ENCODE data around the gene SNX3. TPM values are rescaled to one million over a fixed set of nuclear protein-coding genes. Genes with fewer than 3 reads are reported as not detected.

SNX3 gene
- total RNA-seq, 2 experiments from 2014 or later: 72.9 to 88.6 TPM

DNA sequence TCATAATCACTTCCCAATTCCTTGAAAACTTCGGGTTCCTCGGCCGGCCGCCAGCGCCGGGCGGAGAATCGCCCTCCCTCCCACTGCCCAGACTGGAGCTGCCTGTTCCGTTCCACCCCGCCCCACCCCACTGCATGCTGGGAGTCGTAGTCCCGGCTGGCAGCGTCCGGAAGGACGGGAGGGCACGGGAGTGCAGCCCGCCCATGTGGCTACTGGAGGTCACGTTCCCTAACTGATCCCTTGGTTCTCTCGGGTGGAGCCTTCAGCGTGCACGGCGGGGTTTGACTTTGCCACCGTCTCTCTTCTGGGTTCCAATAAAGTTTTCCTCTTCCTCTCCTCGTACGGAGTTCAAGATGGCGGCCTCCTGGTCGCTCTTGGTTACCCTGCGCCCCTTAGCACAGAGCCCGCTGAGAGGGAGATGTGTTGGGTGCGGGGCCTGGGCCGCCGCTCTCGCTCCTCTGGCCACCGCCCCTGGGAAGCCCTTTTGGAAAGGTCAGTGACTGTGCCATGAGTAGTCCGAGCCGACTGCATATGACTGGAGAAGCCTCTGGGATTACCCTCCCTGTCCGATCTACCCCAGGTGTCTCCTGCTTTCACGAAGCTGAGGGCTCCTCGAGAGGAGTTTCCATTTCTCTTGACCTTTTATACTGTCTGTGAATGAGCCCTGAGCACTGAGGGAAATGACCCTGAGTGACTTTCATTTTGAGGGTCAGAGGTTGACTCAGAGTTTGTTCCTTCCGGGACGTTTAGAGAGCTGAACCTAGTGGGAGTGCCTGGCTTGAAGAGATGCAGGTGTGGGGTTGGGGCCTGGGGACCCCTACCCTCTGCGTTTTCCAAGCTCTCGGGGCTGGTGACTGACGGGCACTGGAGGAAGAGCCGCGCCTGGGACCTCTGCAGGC lies 34.1 kb upstream of the SNX3 start, which contains the start of gene AFG1L:
Gene AFG1L (plus strand): TSS at position 328 of the 899 bp plus-strand sequence. CDS start 26 bp downstream, at position 354.
- no peaks in the 10 kb centered on the region for H4K20me1 ChIP-seq (ENCODE audit: insufficient read depth, low read length)
- no TSS peak for BruUV-seq (replicated peaks)
- intact Hi-C loops (cut with micrococcal nuclease; ENCODE audit: unreplicated experiment): loop anchor here (1.0 kb wide), 1 partner anchor 34 kb away; the partner anchor contains the start of gene SNX3
- peaks cover 19% of the 10 kb centered on the region; the same call in 1 of the 2 replicates for H3K79me2 ChIP-seq (ENCODE audit: insufficient read depth, low read depth, low read length)
- peak; percentile 83 for DNase-seq (ENCODE audit: low spot score)
- H2AFZ ChIP-seq (ENCODE audit: low read length): peak within 1 kb of the TSS; percentile 86
- H3K27ac ChIP-seq (ENCODE audit: low read depth, low read length, poor library complexity, severe bottlenecking): peak within 1 kb of the TSS; percentile 73
- H3K4me3 ChIP-seq (ENCODE audit: low read depth, low read length, poor library complexity, severe bottlenecking): peak within 1 kb of the TSS; percentile 76
- peaks cover 11% of the 10 kb centered on the region for H3K4me1 ChIP-seq (ENCODE audit: insufficient read depth, low read length, poor library complexity, severe bottlenecking)
- H3K4me2 ChIP-seq (ENCODE audit: low read length): peak within 1 kb of the TSS; percentile 92
- no peaks in the 10 kb centered on the region for H3K36me3 ChIP-seq (ENCODE audit: insufficient read depth, low read length)
- ChIA-PET POLR2A (interaction anchor here (0.5 to 3.0 kb wide), 20 partner anchors 8 to 1835 kb away, joined by 3 to 30 read pairs (median 3); no protein-coding TSS in a partner anchor), CTCF (ENCODE audit: unreplicated experiment) (interaction anchor here (0.8 kb wide), 1 partner anchor 10 kb away, joined by 5 read pairs; no protein-coding TSS in a partner anchor)
- H3K9me3 ChIP-seq (ENCODE audit: low read length): no peaks in the 10 kb centered on the region
- TF ChIP-seq EZH2phosphoT487 (IDR thresholded peaks at IDR 0.05; ENCODE audit: borderline replicate concordance, low read depth, low read length): no peak
- TF ChIP-seq, protein P1, sequence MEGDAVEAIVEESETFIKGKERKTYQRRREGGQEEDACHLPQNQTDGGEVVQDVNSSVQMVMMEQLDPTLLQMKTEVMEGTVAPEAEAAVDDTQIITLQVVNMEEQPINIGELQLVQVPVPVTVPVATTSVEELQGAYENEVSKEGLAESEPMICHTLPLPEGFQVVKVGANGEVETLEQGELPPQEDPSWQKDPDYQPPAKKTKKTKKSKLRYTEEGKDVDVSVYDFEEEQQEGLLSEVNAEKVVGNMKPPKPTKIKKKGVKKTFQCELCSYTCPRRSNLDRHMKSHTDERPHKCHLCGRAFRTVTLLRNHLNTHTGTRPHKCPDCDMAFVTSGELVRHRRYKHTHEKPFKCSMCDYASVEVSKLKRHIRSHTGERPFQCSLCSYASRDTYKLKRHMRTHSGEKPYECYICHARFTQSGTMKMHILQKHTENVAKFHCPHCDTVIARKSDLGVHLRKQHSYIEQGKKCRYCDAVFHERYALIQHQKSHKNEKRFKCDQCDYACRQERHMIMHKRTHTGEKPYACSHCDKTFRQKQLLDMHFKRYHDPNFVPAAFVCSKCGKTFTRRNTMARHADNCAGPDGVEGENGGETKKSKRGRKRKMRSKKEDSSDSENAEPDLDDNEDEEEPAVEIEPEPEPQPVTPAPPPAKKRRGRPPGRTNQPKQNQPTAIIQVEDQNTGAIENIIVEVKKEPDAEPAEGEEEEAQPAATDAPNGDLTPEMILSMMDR (conservative IDR thresholded peaks at IDR 0.05; ENCODE audit: low read length): no peak
- no peaks in the 10 kb centered on the region for H3K9me2 ChIP-seq (ENCODE audit: insufficient read depth, low read length)

DNA sequence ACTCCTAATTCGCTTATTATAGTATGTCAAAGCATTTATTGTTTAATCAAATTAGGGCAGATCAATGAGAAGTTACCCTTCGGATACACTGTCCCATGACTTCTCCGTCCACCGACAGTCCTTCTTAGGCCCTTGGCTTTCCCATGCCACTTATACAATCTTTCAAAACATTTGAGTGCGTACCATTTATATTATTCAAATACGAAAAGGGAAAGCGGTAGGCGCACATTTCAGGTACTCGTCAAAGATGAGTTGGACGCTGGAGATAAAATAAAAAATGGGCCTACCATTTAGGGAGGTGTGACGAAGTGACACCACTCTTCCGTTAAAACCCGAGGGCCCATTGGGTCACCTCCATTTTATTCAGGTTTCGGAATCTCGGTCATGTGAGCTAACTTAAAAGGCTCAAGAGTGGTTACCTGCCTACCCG lies 33.5 kb upstream of the SNX3 start:
- TF ChIP-seq, protein P1 (conservative IDR thresholded peaks at IDR 0.05; ENCODE audit: low read length): no peak
- no peak for TF ChIP-seq EZH2phosphoT487 (IDR thresholded peaks at IDR 0.05; ENCODE audit: borderline replicate concordance, low read depth, low read length)
- H3K79me2 ChIP-seq (ENCODE audit: insufficient read depth, low read depth, low read length): peaks cover 19% of the 10 kb centered on the region; the same call in 1 of the 2 replicates
- H3K4me1 ChIP-seq (ENCODE audit: insufficient read depth, low read length, poor library complexity, severe bottlenecking): peaks cover 11% of the 10 kb centered on the region
- CTCF ChIA-PET (ENCODE audit: unreplicated experiment): interaction anchor here (0.8 kb wide), 1 partner anchor 9 kb away, joined by 5 read pairs; no protein-coding TSS in a partner anchor
- H2AFZ ChIP-seq (ENCODE audit: low read length): peak overlapping the region; percentile 86
- H3K36me3 ChIP-seq (ENCODE audit: insufficient read depth, low read length): no peaks in the 10 kb centered on the region
- peak overlapping the region; percentile 73 for H3K27ac ChIP-seq (ENCODE audit: low read depth, low read length, poor library complexity, severe bottlenecking)
- POLR2A ChIA-PET: interaction anchor here (0.5 to 3.0 kb wide), 9 partner anchors 9 to 1835 kb away, joined by 3 to 30 read pairs (median 3); no protein-coding TSS in a partner anchor
- BruUV-seq (replicated peaks): TSS peak; percentile 96
- H3K9me3 ChIP-seq (ENCODE audit: low read length): no peaks in the 10 kb centered on the region
- DNase-seq (ENCODE audit: low spot score): no peak
- intact Hi-C loops (cut with micrococcal nuclease; ENCODE audit: unreplicated experiment): no loop called here
- no peaks in the 10 kb centered on the region for H4K20me1 ChIP-seq (ENCODE audit: insufficient read depth, low read length)
- peak overlapping the region; percentile 92 for H3K4me2 ChIP-seq (ENCODE audit: low read length)
- H3K9me2 ChIP-seq (ENCODE audit: insufficient read depth, low read length): no peaks in the 10 kb centered on the region
- peak overlapping the region; percentile 76 for H3K4me3 ChIP-seq (ENCODE audit: low read depth, low read length, poor library complexity, severe bottlenecking)
